ENCODE measurements around the gene CETN3.

Gene CETN3

GRCh38 chr5:90409318-90410177, at the start of gene CETN3:
TSS of gene CETN3 (minus strand) at chr5:90409756. CDS start at chr5:90409661, 95 bp downstream.
- peak; percentile 85 to 89 for DNase-seq

- no peak for DNase-seq
Measured at GRCh38 chr5:90446961-90447360, 37.4 kb upstream of the CETN3 start.

GRCh38 chr5:90440644-90441043, 31.1 kb upstream of the CETN3 start:
- DNase-seq: no peak

- DNase-seq: no peak
Measured at GRCh38 chr5:90438100-90438499, 28.5 kb upstream of the CETN3 start.

GRCh38 chr5:90437663-90438062, 28.1 kb upstream of the CETN3 start:
- DNase-seq: no peak

GRCh38 chr5:90434116-90434714, 24.7 kb upstream of the CETN3 start:
- DNase-seq: peak; percentile 26 to 44

- no peak for DNase-seq
Measured at GRCh38 chr5:90424245-90424644, 14.7 kb upstream of the CETN3 start.

- no peak for DNase-seq
Measured at GRCh38 chr5:90421136-90421535, 11.6 kb upstream of the CETN3 start.

- DNase-seq: no peak
Measured at GRCh38 chr5:90418214-90418613, 8.7 kb upstream of the CETN3 start.

- no peak for DNase-seq
Measured at GRCh38 chr5:90410178-90410762, 714 bp upstream of the CETN3 start.

GRCh38 chr5:90408571-90409317, 812 bp downstream of the CETN3 start:
- DNase-seq: peak; percentile 0 to 1

- no peak for DNase-seq
Measured at GRCh38 chr5:90406466-90406865, 3.1 kb downstream of the CETN3 start.

- no peak for DNase-seq
Measured at GRCh38 chr5:90402521-90403255, 6.9 kb downstream of the CETN3 start.

- DNase-seq: no peak
Measured at GRCh38 chr5:90399251-90399650, 10.3 kb downstream of the CETN3 start.

- no peak for DNase-seq
Measured at GRCh38 chr5:90398726-90399125, 10.8 kb downstream of the CETN3 start.

GRCh38 chr5:90395005-90395404, 14.6 kb downstream of the CETN3 start:
- DNase-seq: no peak

GRCh38 chr5:90390928-90391327, 18.6 kb downstream of the CETN3 start:
- DNase-seq: no peak

GRCh38 chr5:90390326-90390725, 19.2 kb downstream of the CETN3 start:
- DNase-seq: no peak

GRCh38 chr5:90387508-90387907, 22.0 kb downstream of the CETN3 start:
- no peak for DNase-seq

GRCh38 chr5:90386099-90386710, 23.4 kb downstream of the CETN3 start:
- DNase-seq: no peak

GRCh38 chr5:90384389-90384788, 25.2 kb downstream of the CETN3 start:
- DNase-seq: no peak

GRCh38 chr5:90383903-90384302, 25.7 kb downstream of the CETN3 start:
- no peak for DNase-seq
